ENCODE data around the gene LRRK1. TPM values are rescaled to one million over a fixed set of nuclear protein-coding genes. Genes with fewer than 3 reads are reported as not detected.

The LRRK1 gene
- total RNA-seq, 4 donors from 2014 or later = 14.8 to 29.3 (median 19.1) TPM

GRCh38 chr15:100966997-100967396, 47.8 kb downstream of the LRRK1 start:
- no peak overlapping the region for H3K4me3 ChIP-seq (ENCODE audit: low read depth, poor library complexity, severe bottlenecking)
- no peak for TF ChIP-seq POLR2A (IDR thresholded peaks at IDR 0.05)
- no peak for TF ChIP-seq CTCF (IDR thresholded peaks at IDR 0.05)
- no peak for DNase-seq (ENCODE audit: low spot score in 2 of 2)
- 67% methylated on average over 4 of the region's 4 CpGs for WGBS, 2 donors
- intact Hi-C loops (cut with DNase I; ENCODE audit: low total_unique reads) = no loop called here

DNA sequence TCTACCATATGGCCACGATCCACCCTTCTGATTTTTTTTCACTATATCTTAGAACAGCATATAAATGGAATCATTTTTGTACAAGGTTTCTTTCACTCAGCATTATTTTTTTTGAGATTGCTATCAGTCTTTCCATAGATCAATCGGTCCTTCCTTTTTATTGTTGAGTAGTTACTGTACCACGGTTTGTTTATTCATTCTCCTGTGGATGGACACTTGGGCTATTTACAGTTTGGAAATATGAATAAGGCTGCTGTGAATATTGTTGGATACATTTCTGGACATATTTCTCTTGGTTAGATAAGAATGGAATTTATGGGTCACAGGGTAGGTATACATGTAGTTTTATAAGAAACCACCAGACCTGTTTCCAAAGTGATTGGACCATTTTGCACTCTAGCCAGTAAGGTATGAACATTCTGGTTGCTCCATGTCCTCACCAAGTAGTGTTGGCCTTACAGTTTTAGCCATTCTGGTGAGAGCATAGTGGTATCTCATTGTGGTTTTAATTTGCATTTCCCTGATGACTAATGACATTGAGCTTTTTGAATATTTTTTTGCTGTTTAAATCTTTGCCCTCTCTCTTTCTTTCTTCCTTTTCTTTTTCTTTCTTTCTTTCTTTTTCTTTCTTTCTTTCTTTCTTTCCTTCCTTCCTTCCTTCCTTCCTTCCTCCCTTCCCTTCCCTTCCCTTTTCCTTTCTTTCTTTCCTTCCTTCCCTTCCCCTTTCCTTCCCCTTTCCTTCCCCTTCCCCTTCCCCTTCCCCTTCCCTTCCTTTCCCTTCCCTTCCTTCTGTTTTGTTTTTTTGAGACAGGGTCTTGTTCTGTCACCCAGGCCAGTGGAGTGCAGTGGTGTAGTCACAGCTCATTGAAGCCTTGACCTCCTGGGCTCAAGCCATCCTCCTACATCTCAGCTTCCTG, 49.2 kb downstream of the LRRK1 start:
- TF ChIP-seq POLR2A (IDR thresholded peaks at IDR 0.05) (no peak), CTCF (IDR thresholded peaks at IDR 0.05) (no peak)
- H3K4me3 ChIP-seq (ENCODE audit: low read depth, poor library complexity, severe bottlenecking) = no peak overlapping the region
- WGBS, 2 donors = 90 to 96% methylated on average over 3 of the region's 3 CpGs
- intact Hi-C loops (cut with DNase I; ENCODE audit: low total_unique reads) = no loop called here
- no peak for DNase-seq (ENCODE audit: low spot score in 2 of 2)

GRCh38 chr15:100972975-100973350, 53.8 kb downstream of the LRRK1 start:
- WGBS, 2 donors = 57 to 69% methylated on average over 19 to 36 of the region's 36 CpGs
- intact Hi-C loops (cut with DNase I; ENCODE audit: low total_unique reads) = no loop called here
- no peak for DNase-seq (ENCODE audit: low spot score in 2 of 2)

GRCh38 chr15:100973351-100974111, 54.4 kb downstream of the LRRK1 start:
- no peak for DNase-seq (ENCODE audit: low spot score in 2 of 2)
- 24 to 26% methylated on average over 49 to 81 of the region's 90 CpGs for WGBS, 2 donors
- no peak for TF ChIP-seq POLR2A (IDR thresholded peaks at IDR 0.05)
- TF ChIP-seq CTCF (IDR thresholded peaks at IDR 0.05) = no peak
- intact Hi-C loops (cut with DNase I; ENCODE audit: low total_unique reads) = no loop called here
- H3K4me3 ChIP-seq (ENCODE audit: low read depth, poor library complexity, severe bottlenecking) = no peak overlapping the region

More at GRCh38 chr15:100972975-100973350, 53.8 kb downstream of the LRRK1 start:
- TF ChIP-seq CTCF (IDR thresholded peaks at IDR 0.05) (no peak), POLR2A (IDR thresholded peaks at IDR 0.05) (no peak)
- no peak overlapping the region for H3K4me3 ChIP-seq (ENCODE audit: low read depth, poor library complexity, severe bottlenecking)

GRCh38 chr15:100975043-100975442, 55.9 kb downstream of the LRRK1 start:
- TF ChIP-seq POLR2A (IDR thresholded peaks at IDR 0.05) = no peak
- 79 to 96% methylated on average over 4 of the region's 4 CpGs for WGBS, 2 donors
- no peak overlapping the region for H3K4me3 ChIP-seq (ENCODE audit: low read depth, poor library complexity, severe bottlenecking)
- intact Hi-C loops (cut with DNase I; ENCODE audit: low total_unique reads) = no loop called here
- DNase-seq (ENCODE audit: low spot score in 2 of 2) = no peak

GRCh38 chr15:100980410-100981046, 61.4 kb downstream of the LRRK1 start:
- TF ChIP-seq CTCF (IDR thresholded peaks at IDR 0.05) = no peak
- TF ChIP-seq POLR2A (IDR thresholded peaks at IDR 0.05) = no peak
- WGBS, 2 donors = 78 to 92% methylated on average over 4 of the region's 4 CpGs
- intact Hi-C loops (cut with DNase I; ENCODE audit: low total_unique reads) = no loop called here
- H3K4me3 ChIP-seq (ENCODE audit: low read depth, poor library complexity, severe bottlenecking) = no peak overlapping the region
- no peak for DNase-seq (ENCODE audit: low spot score in 2 of 2)
